ENCODE measurements around the gene TRMT11.

DNA sequence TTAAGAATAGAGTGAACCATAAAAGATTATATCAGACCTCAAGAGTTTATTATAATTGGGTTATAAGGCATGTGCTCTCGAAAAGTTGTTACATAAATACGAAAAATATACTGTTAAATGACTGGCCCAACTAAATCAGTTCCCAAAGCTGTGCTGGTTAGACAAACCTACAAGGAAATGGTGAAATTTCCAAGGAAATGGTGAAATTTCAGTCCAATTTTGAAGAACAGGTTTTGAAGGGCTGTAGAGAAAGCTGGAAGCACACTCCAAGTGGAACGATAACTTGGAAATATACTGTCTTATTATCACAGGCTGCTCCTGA is 400 bp upstream of the TRMT11 start:
- TF ChIP-seq, protein P1, sequence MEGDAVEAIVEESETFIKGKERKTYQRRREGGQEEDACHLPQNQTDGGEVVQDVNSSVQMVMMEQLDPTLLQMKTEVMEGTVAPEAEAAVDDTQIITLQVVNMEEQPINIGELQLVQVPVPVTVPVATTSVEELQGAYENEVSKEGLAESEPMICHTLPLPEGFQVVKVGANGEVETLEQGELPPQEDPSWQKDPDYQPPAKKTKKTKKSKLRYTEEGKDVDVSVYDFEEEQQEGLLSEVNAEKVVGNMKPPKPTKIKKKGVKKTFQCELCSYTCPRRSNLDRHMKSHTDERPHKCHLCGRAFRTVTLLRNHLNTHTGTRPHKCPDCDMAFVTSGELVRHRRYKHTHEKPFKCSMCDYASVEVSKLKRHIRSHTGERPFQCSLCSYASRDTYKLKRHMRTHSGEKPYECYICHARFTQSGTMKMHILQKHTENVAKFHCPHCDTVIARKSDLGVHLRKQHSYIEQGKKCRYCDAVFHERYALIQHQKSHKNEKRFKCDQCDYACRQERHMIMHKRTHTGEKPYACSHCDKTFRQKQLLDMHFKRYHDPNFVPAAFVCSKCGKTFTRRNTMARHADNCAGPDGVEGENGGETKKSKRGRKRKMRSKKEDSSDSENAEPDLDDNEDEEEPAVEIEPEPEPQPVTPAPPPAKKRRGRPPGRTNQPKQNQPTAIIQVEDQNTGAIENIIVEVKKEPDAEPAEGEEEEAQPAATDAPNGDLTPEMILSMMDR (conservative IDR thresholded peaks at IDR 0.05 in 1 of 2, IDR thresholded peaks at IDR 0.05 in 1 of 2; ENCODE audit: extremely low read depth in 1 of 2, insufficient read depth in 1 of 2, low read depth in 1 of 2, low read length in 2 of 2), result no peak
- no peak for TF ChIP-seq EZH2 (IDR thresholded peaks at IDR 0.05; ENCODE audit: borderline replicate concordance, low read length)

Measured in mammary epithelial cell (primary cell).